Peyer's patch (tissue), 4 donors: ENCODE results near the gene ZBP1.

Experiments used
- POLR2A ChIP-seq, 2 donors: fragments of 450-650 bp; IDR thresholded peaks; one replicate each; pipeline ENCODE4 v1.5.1; 2017; ENCODE audit warnings: antibody characterized with exemption in 2 of 2, mild to moderate bottlenecking in 2 of 2, moderate library complexity in 2 of 2
- TF ChIP-seq, protein P1 (sequence below), 6 experiments: fragments of 450-650 bp in 4 of 6; fragments of 200-600 bp in 2 of 6; sonication (generic) in 1 of 6; IDR thresholded peaks; one replicate each; pipeline ENCODE4 v1.5.1; 2017 to 2019; ENCODE audit warnings: antibody characterized with exemption in 6 of 6, mild to moderate bottlenecking in 3 of 6, moderate library complexity in 1 of 6

DNA sequence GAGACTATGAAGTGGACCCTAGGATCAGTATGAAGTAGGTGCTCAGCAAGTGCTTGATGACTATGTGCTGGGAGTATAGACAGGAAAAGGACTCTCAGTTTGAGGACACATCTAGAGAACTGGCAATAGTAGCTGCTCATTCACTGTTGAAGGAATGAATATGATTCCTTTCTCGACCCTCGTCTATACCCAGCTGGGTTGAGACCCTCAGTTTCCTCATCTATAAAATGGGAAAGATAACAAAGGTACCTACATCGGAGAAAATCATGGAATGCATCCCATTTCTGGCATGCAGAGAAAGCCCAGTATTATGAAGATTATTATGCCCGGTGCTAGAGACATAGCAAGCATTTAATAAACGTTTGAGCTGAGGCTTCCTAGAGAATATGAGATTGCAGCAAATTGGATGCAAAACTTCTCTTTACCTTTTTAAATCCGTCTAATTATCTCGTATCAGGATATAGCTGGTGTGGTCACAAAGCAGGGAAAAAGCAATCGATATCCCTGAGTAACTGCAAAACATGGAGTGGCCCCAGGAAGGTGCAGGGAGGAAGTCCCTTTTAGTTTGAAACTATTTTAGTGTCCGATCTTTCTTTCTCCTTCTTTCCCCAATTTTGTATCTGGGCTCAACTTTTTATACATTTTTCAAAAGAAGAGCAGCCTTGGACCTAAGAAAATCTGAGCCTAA, 62.2 kb downstream of the ZBP1 start:
- TF ChIP-seq POLR2A (IDR thresholded peaks at IDR 0.05) = no peak
- TF ChIP-seq, protein P1, sequence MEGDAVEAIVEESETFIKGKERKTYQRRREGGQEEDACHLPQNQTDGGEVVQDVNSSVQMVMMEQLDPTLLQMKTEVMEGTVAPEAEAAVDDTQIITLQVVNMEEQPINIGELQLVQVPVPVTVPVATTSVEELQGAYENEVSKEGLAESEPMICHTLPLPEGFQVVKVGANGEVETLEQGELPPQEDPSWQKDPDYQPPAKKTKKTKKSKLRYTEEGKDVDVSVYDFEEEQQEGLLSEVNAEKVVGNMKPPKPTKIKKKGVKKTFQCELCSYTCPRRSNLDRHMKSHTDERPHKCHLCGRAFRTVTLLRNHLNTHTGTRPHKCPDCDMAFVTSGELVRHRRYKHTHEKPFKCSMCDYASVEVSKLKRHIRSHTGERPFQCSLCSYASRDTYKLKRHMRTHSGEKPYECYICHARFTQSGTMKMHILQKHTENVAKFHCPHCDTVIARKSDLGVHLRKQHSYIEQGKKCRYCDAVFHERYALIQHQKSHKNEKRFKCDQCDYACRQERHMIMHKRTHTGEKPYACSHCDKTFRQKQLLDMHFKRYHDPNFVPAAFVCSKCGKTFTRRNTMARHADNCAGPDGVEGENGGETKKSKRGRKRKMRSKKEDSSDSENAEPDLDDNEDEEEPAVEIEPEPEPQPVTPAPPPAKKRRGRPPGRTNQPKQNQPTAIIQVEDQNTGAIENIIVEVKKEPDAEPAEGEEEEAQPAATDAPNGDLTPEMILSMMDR (IDR thresholded peaks at IDR 0.05) = no peak
